H9 (cell line): ENCODE data around the gene LIMS1. TPM values are rescaled to one million over a fixed set of nuclear protein-coding genes. Genes with fewer than 3 reads are reported as not detected.

ENCODE experiments used
- DNase-seq: peaks from one replicate; pipeline ENCODE4 v3.0.0-alpha.2; 2017
- H2AFZ ChIP-seq: one replicate; pipeline ENCODE4 v1.6.1; 2013; ENCODE audit warnings: mild to moderate bottlenecking, low read length, control low read depth, moderate library complexity
- H2AK5ac ChIP-seq: 2 replicates; pipeline ENCODE4 v1.6.1; 2013; ENCODE audit warnings: low read length, control low read depth, mixed read lengths; ENCODE audit not compliant: insufficient read length
- H2BK120ac ChIP-seq: one replicate; pipeline ENCODE4 v1.6.1; 2013; ENCODE audit warnings: low read depth, mild to moderate bottlenecking, low read length, control low read depth, inconsistent platforms; ENCODE audit not compliant: poor library complexity, severe bottlenecking
- H2BK12ac ChIP-seq: 2 replicates; pipeline ENCODE4 v1.6.1; 2013; ENCODE audit warnings: low read length, control low read depth, mixed read lengths, low read depth; ENCODE audit not compliant: insufficient read length
- H2BK15ac ChIP-seq: 2 replicates; pipeline ENCODE4 v1.6.1; 2013; ENCODE audit warnings: low read depth, low read length, control low read depth
- H2BK20ac ChIP-seq: one replicate; pipeline ENCODE4 v1.6.1; 2013; ENCODE audit warnings: low read depth, mild to moderate bottlenecking, low read length, control low read depth, inconsistent platforms; ENCODE audit not compliant: poor library complexity, severe bottlenecking
- H2BK5ac ChIP-seq: 2 replicates; pipeline ENCODE4 v1.6.1; 2013; ENCODE audit warnings: low read length, control low read depth, mixed read lengths; ENCODE audit not compliant: insufficient read length
- H3K14ac ChIP-seq: 2 replicates; pipeline ENCODE4 v1.6.1; 2013; ENCODE audit warnings: low read length, control low read depth; ENCODE audit not compliant: insufficient read depth
- H3K18ac ChIP-seq: 2 replicates; pipeline ENCODE4 v1.6.1; 2013; ENCODE audit warnings: low read depth, mild to moderate bottlenecking, mixed read lengths, low read length, control low read depth; ENCODE audit not compliant: insufficient read length
- H3K23ac ChIP-seq: 2 replicates; pipeline ENCODE4 v1.6.1; 2013; ENCODE audit warnings: low read length, control low read depth, mixed read lengths, low read depth; ENCODE audit not compliant: insufficient read length
- H3K23me2 ChIP-seq: 2 replicates; pipeline ENCODE4 v1.6.1; 2013; ENCODE audit warnings: low read depth, mild to moderate bottlenecking, mixed read lengths, low read length, control low read depth; ENCODE audit not compliant: insufficient read length, poor library complexity, severe bottlenecking
- H3K27ac ChIP-seq: 2 replicates; pipeline ENCODE4 v1.5.1; 2013; ENCODE audit warnings: low read length, control low read depth, mixed read lengths, low read depth; ENCODE audit not compliant: insufficient read length
- H3K27me3 ChIP-seq: 2 replicates; pipeline ENCODE4 v1.6.1; 2013; ENCODE audit warnings: low read length, control low read depth, inconsistent platforms; ENCODE audit not compliant: insufficient read depth
- H3K4ac ChIP-seq: 2 replicates; pipeline ENCODE4 v1.6.1; 2013; ENCODE audit warnings: low read depth, mild to moderate bottlenecking, control low read depth, inconsistent platforms, low read length, moderate library complexity
- H3K4me1 ChIP-seq: 2 replicates; pipeline ENCODE4 v1.6.1; 2013; ENCODE audit warnings: low read length, control low read depth, inconsistent platforms; ENCODE audit not compliant: insufficient read depth
- H3K4me2 ChIP-seq: 2 replicates; pipeline ENCODE4 v1.6.1; 2013; ENCODE audit warnings: low read length, control low read depth, mixed read lengths; ENCODE audit not compliant: insufficient read length, insufficient read depth
- H3K56ac ChIP-seq: 2 replicates; pipeline ENCODE4 v1.6.1; 2013; ENCODE audit warnings: low read depth, mild to moderate bottlenecking, mixed read lengths, low read length, control low read depth; ENCODE audit not compliant: insufficient read length
- H3K79me1 ChIP-seq: 2 replicates; pipeline ENCODE4 v1.6.1; 2013; ENCODE audit warnings: low read depth, mild to moderate bottlenecking, moderate library complexity, low read length, control low read depth, inconsistent platforms; ENCODE audit not compliant: insufficient read depth, poor library complexity, severe bottlenecking
- H3K79me2 ChIP-seq: 2 replicates; pipeline ENCODE4 v1.6.1; 2013; ENCODE audit warnings: low read length, control low read depth, inconsistent platforms; ENCODE audit not compliant: insufficient read depth
- H3K9ac ChIP-seq: 2 replicates; pipeline ENCODE4 v1.6.1; 2013; ENCODE audit warnings: low read length, control low read depth, mixed read lengths; ENCODE audit not compliant: insufficient read length; ENCODE audit errors: extremely low read depth
- H3K9me3 ChIP-seq: one replicate; pipeline ENCODE4 v1.6.1; 2013; ENCODE audit warnings: low read depth, low read length, inconsistent platforms; ENCODE audit not compliant: control insufficient read depth
- H3T11ph ChIP-seq: one replicate; pipeline ENCODE4 v1.6.1; 2013; ENCODE audit warnings: mild to moderate bottlenecking, low read length, control low read depth, inconsistent platforms
- H4K20me1 ChIP-seq: one replicate; pipeline ENCODE4 v1.6.1; 2013; ENCODE audit not compliant: control insufficient read depth, insufficient read length, insufficient read depth
- H4K5ac ChIP-seq: 2 replicates; pipeline ENCODE4 v1.6.1; 2013; ENCODE audit warnings: low read depth, mild to moderate bottlenecking, mixed read lengths, low read length, control low read depth; ENCODE audit not compliant: insufficient read length
- H4K8ac ChIP-seq: replicated peaks from 2 replicates; pipeline ENCODE4 v1.6.1; 2013; ENCODE audit warnings: low read length, control low read depth, mixed read lengths, low read depth; ENCODE audit not compliant: insufficient read length
- H4K91ac ChIP-seq: 2 replicates; pipeline ENCODE4 v1.6.1; 2013; ENCODE audit warnings: low read depth, mild to moderate bottlenecking, moderate library complexity, mixed read lengths, low read length, control low read depth; ENCODE audit not compliant: insufficient read length
- H3K27ac Mint-ChIP-seq, 3 experiments: 2 replicates in 2 of 3; 3 replicates in 1 of 3; pipeline ENCODE4 v1.8.0; 2020 to 2021; ENCODE audit warnings: mixed read lengths in 3 of 3, mild to moderate bottlenecking in 1 of 3, moderate library complexity in 1 of 3
- H3K27me3 Mint-ChIP-seq: 2 replicates; pipeline ENCODE4 v1.8.0; 2021; ENCODE audit warnings: low read depth, mild to moderate bottlenecking, moderate library complexity, mixed read lengths
- H3K36me3 Mint-ChIP-seq, 3 experiments: 2 replicates in 2 of 3; 3 replicates in 1 of 3; pipeline ENCODE4 v1.8.0; 2020 to 2021; ENCODE audit warnings: low read depth in 3 of 3, mixed read lengths in 3 of 3; ENCODE audit not compliant: insufficient read depth in 1 of 3
- H3K4me1 Mint-ChIP-seq, 2 experiments: 2 replicates each; pipeline ENCODE4 v1.8.0; 2020; ENCODE audit warnings: mixed read lengths in 2 of 2
- H3K4me3 Mint-ChIP-seq, 2 experiments: 2 replicates in 1 of 2; 3 replicates in 1 of 2; pipeline ENCODE4 v1.8.0; 2020 to 2021; ENCODE audit warnings: mild to moderate bottlenecking in 2 of 2, mixed read lengths in 2 of 2, moderate library complexity in 1 of 2
- H3K9me3 Mint-ChIP-seq, 2 experiments: 2 replicates in 1 of 2; 3 replicates in 1 of 2; pipeline ENCODE4 v1.8.0; 2020; ENCODE audit warnings: mild to moderate bottlenecking in 2 of 2, mixed read lengths in 2 of 2, moderate library complexity in 1 of 2
- CTCF ChIP-seq: fragments of 200-600 bp; sonication (generic); conservative IDR thresholded peaks from 3 replicates; pipeline ENCODE4 v1.8.0; 2021; ENCODE audit warnings: antibody characterized with exemption, mild to moderate bottlenecking
- WGBS: extraction: QIAGEN DNeasy Blood & Tissue Kit; methylation state at CpG from one replicate; pipeline ENCODE4 v1.1.7; 2013; ENCODE audit warnings: missing lambda C conversion rate, low lambda C conversion rate, mixed read lengths; ENCODE audit not compliant: insufficient read length; ENCODE audit errors: extremely low coverage; 5-methylcytosine and 5-hydroxymethylcytosine counted together
- total RNA-seq: library from RNA; stranded (reverse); gene quantifications from 2 replicates; pipeline ENCODE4 v1.2.1, GENCODE V29; 2021

Gene LIMS1
- total RNA-seq, 1 experiment from 2014 or later: 37.7 TPM

GRCh38 chr2:108586116-108586515 lies 51.8 kb downstream of the LIMS1 start:
- Mint-ChIP-seq H3K9me3 (no peaks in the 10 kb centered on the region), H3K27me3 (no peaks in the 10 kb centered on the region; the same call in 1 of the 2 replicates), H3K4me1 (peaks cover 19 to 30% of the 10 kb centered on the region in 2 experiments), H3K4me3 (0 out of 5 replicates have a peak overlapping the region, but pooled peaks of 1 of the 2 experiments have one; percentile 22), H3K27ac (peak overlapping the region in 2 of 3 experiments; percentile 27 to 50; a peak in 2 of 7 replicates), H3K36me3 (no peaks in the 10 kb centered on the region; a peak in 1 of 7 replicates)
- Histone ChIP-seq H4K8ac (no peak overlapping the region), H2BK5ac (no peak overlapping the region), H2BK20ac (no peak overlapping the region), H3K79me1 (peaks cover 7% of the 10 kb centered on the region), H3K27ac (no peak overlapping the region), H3T11ph (no peak overlapping the region), H2BK120ac (no peak overlapping the region), H2BK15ac (no peak overlapping the region), H3K23me2 (no peaks in the 10 kb centered on the region), H3K14ac (no peak overlapping the region), H3K23ac (no peak overlapping the region), H3K56ac (no peak overlapping the region), H3K27me3 (no peaks in the 10 kb centered on the region), H2AK5ac (no peak overlapping the region), H2BK12ac (no peak overlapping the region), H3K18ac (no peak overlapping the region), H3K79me2 (no peaks in the 10 kb centered on the region; the same call in 1 of the 2 replicates), H3K4me1 (peaks cover 5% of the 10 kb centered on the region; the same call in 1 of the 2 replicates), H2AFZ (no peak overlapping the region), H4K20me1 (no peaks in the 10 kb centered on the region), H3K9ac (no peak overlapping the region), H3K4me2 (no peak overlapping the region), H3K4ac (no peak overlapping the region), H4K91ac (no peak overlapping the region), H3K9me3 (no peaks in the 10 kb centered on the region), H4K5ac (no peak overlapping the region)
- DNase-seq: no peak
- TF ChIP-seq CTCF: no peak
- no CpG with 5 or more reads among the region's 7 CpGs for WGBS
